Measurements from ENCODE around the gene SMLR1. TPM values are rescaled to one million over a fixed set of nuclear protein-coding genes. Genes with fewer than 3 reads are reported as not detected.

The SMLR1 gene
- total RNA-seq, 1 donor from 2014 or later: not detected

- DNase-seq (no peak), ATAC-seq (no peak)
- no peak overlapping the region for H3K4me3 ChIP-seq
- no peaks in the 10 kb centered on the region for H3K9me3 ChIP-seq
- no peaks in the 10 kb centered on the region for H3K4me1 ChIP-seq
- TF ChIP-seq CTCF (IDR thresholded peaks at IDR 0.05): no peak
- intact Hi-C loops (cut with DNase I): no loop called here
- H3K27ac ChIP-seq: no peak overlapping the region
- H3K27me3 ChIP-seq (ENCODE audit: low read depth): no peaks in the 10 kb centered on the region
- peaks cover 20% of the 10 kb centered on the region for H3K36me3 ChIP-seq
Measured at GRCh38 chr6:130879826-130880225, 52.6 kb downstream of the SMLR1 start.

- peaks cover 23% of the 10 kb centered on the region for H3K36me3 ChIP-seq
- DNase-seq: no peak
- no peak for ATAC-seq
- intact Hi-C loops (cut with DNase I): no loop called here
- H3K27ac ChIP-seq: no peak overlapping the region
- H3K4me3 ChIP-seq: no peak overlapping the region
- H3K4me1 ChIP-seq: no peaks in the 10 kb centered on the region
- no peak for TF ChIP-seq CTCF (IDR thresholded peaks at IDR 0.05)
- no peaks in the 10 kb centered on the region for H3K27me3 ChIP-seq (ENCODE audit: low read depth)
- H3K9me3 ChIP-seq: no peaks in the 10 kb centered on the region
Measured at GRCh38 chr6:130882370-130882769, 55.2 kb downstream of the SMLR1 start.

GRCh38 chr6:130885392-130886192, 58.4 kb downstream of the SMLR1 start:
- Histone ChIP-seq H3K27ac (no peak overlapping the region), H3K9me3 (no peaks in the 10 kb centered on the region), H3K27me3 (ENCODE audit: low read depth) (no peaks in the 10 kb centered on the region), H3K4me1 (no peaks in the 10 kb centered on the region), H3K4me3 (no peak overlapping the region), H3K36me3 (peaks cover 14% of the 10 kb centered on the region)
- DNase-seq (no peak), ATAC-seq (peak; percentile 85 to 92)
- intact Hi-C loops (cut with DNase I): no loop called here
- TF ChIP-seq CTCF (IDR thresholded peaks at IDR 0.05): peak; percentile 88

Other genes starting within 250 kb of the SMLR1 start
- 124 TPM for gene EPB41L2, start 235.8 kb downstream of the SMLR1 start, total RNA-seq

Measured in lower lobe of right lung (tissue), 2 donors.